HepG2 (cell line): ENCODE data around the gene PLD6. TPM values are rescaled to one million over a fixed set of nuclear protein-coding genes. Genes with fewer than 3 reads are reported as not detected.

ENCODE experiments used
- AKNA ChIP-seq: sonication (generic); formaldehyde crosslinking; IDR thresholded peaks from 2 replicates; pipeline ENCODE4 v1.4.0; 2020; ENCODE audit warnings: missing genetic modification reagents, borderline replicate concordance
- BRCA1 ChIP-seq: sonication (generic); formaldehyde crosslinking; IDR thresholded peaks from 2 replicates; pipeline ENCODE4 v1.4.0; 2020; ENCODE audit warnings: missing genetic modification reagents
- CENPX ChIP-seq: sonication (generic); formaldehyde crosslinking; IDR thresholded peaks from 2 replicates; pipeline ENCODE4 v1.9.0; 2021; ENCODE audit warnings: mild to moderate bottlenecking, missing genetic modification reagents, moderate library complexity
- E2F5 ChIP-seq: sonication (generic); formaldehyde crosslinking; conservative IDR thresholded peaks from 2 replicates; pipeline ENCODE4 v1.4.0; 2020; ENCODE audit warnings: missing genetic modification reagents
- GZF1 ChIP-seq: sonication (generic); formaldehyde crosslinking; IDR thresholded peaks from 2 replicates; pipeline ENCODE4 v1.5.1; 2020; ENCODE audit warnings: mild to moderate bottlenecking, missing genetic modification reagents
- HNF4G ChIP-seq, 2 experiments: sonication (generic) in 1 of 2; formaldehyde crosslinking in 1 of 2; IDR thresholded peaks; 2 replicates each; pipeline versions ENCODE4 v1.4.0 to v1.6.1; 2011 to 2020; ENCODE audit warnings: borderline replicate concordance in 2 of 2, low read depth in 2 of 2, mild to moderate bottlenecking in 2 of 2, low read length in 1 of 2, missing genetic modification reagents in 1 of 2, moderate library complexity in 1 of 2
- KDM6A ChIP-seq: IDR thresholded peaks from 2 replicates; pipeline ENCODE4 v1.6.1; 2016; ENCODE audit warnings: low read depth
- NR2F1 ChIP-seq, 2 experiments: fragments of 450-650 bp in 1 of 2; formaldehyde crosslinking in 1 of 2; IDR thresholded peaks; 2 replicates each; pipeline versions ENCODE4 v1.5.0 to v1.6.1; 2016 to 2020; ENCODE audit warnings: mild to moderate bottlenecking in 1 of 2, missing compliant biosample characterization in 1 of 2, missing genetic modification reagents in 1 of 2, moderate library complexity in 1 of 2
- SIX4 ChIP-seq: sonication (generic); formaldehyde crosslinking; IDR thresholded peaks from 2 replicates; pipeline ENCODE4 v1.4.0; 2020; ENCODE audit warnings: missing genetic modification reagents
- SKI ChIP-seq: fragments of 450-650 bp; IDR thresholded peaks from one replicate; pipeline ENCODE4 v1.6.1; 2018; ENCODE audit warnings: mild to moderate bottlenecking; ENCODE audit not compliant: partially characterized antibody
- SSRP1 ChIP-seq: IDR thresholded peaks from 2 replicates; pipeline ENCODE4 v1.6.1; 2016; ENCODE audit warnings: control low read depth
- STAG1 ChIP-seq: sonication (generic); formaldehyde crosslinking; IDR thresholded peaks from 2 replicates; pipeline ENCODE4 v1.4.0; 2020; ENCODE audit warnings: missing genetic modification reagents
- TAF15 ChIP-seq: fragments of 200-400 bp; formaldehyde crosslinking; IDR thresholded peaks from one replicate; pipeline ENCODE4 v1.6.1; 2018; ENCODE audit warnings: mild to moderate bottlenecking, low read depth, low read length; ENCODE audit not compliant: poor library complexity, severe bottlenecking
- TARDBP ChIP-seq: sonication (generic); formaldehyde crosslinking; IDR thresholded peaks from 2 replicates; pipeline ENCODE4 v1.8.0; 2022; ENCODE audit warnings: mild to moderate bottlenecking, missing genetic modification reagents
- ZBTB3 ChIP-seq: sonication (generic); formaldehyde crosslinking; IDR thresholded peaks from 2 replicates; pipeline ENCODE4 v1.4.0; 2020; ENCODE audit warnings: low read depth, mild to moderate bottlenecking, moderate library complexity, missing genetic modification reagents, borderline replicate concordance
- ZBTB42 ChIP-seq: sonication (generic); formaldehyde crosslinking; IDR thresholded peaks from 2 replicates; pipeline ENCODE4 v1.5.0; 2020; ENCODE audit warnings: mild to moderate bottlenecking, missing genetic modification reagents
- ZNF12 ChIP-seq: sonication (generic); formaldehyde crosslinking; IDR thresholded peaks from 2 replicates; pipeline ENCODE4 v1.5.0; 2020; ENCODE audit warnings: missing genetic modification reagents
- ZNF251 ChIP-seq: sonication (generic); formaldehyde crosslinking; IDR thresholded peaks from 2 replicates; pipeline ENCODE4 v1.9.0; 2021; ENCODE audit warnings: mild to moderate bottlenecking, missing genetic modification reagents
- ZNF720 ChIP-seq: sonication (generic); formaldehyde crosslinking; IDR thresholded peaks from 2 replicates; pipeline ENCODE4 v1.4.0; 2020; ENCODE audit warnings: missing genetic modification reagents
- ZNF777 ChIP-seq: sonication (generic); formaldehyde crosslinking; IDR thresholded peaks from 2 replicates; pipeline ENCODE4 v1.4.0; 2020; ENCODE audit warnings: missing genetic modification reagents
- ZNF790 ChIP-seq: sonication (generic); formaldehyde crosslinking; IDR thresholded peaks from 2 replicates; pipeline ENCODE4 v1.8.0; 2022; ENCODE audit warnings: missing genetic modification reagents, mild to moderate bottlenecking, borderline replicate concordance
- polyA plus RNA-seq, 8 experiments: library from polyadenylated mRNA; depleted of rRNA in 3 of 8; stranded (reverse) in 7 of 8; unstranded in 1 of 8; fragments of >200 nt; fragmentation: Illumina TruSeq in 4 of 8; extraction: Trizol in 4 of 8; gene quantifications; 2 replicates each; pipeline versions ENCODE4 v1.2.1 to v1.2.3, GENCODE V29; 2011 to 2016; ENCODE audit warnings: low read depth in 4 of 8, missing spikeins in 1 of 8, mixed read lengths in 1 of 8; ENCODE audit not compliant: insufficient read depth in 1 of 8
- total RNA-seq, 5 experiments: library from RNA; depleted of rRNA; stranded (reverse); fragments of >200 nt; fragmentation: Illumina TruSeq; extraction: Trizol; gene quantifications; 2 replicates each; pipeline ENCODE4 v1.2.3, GENCODE V29; 2016; ENCODE audit warnings: low read depth in 1 of 5

Gene PLD6
- total and polyA plus RNA-seq, 2 of the 13 experiments (the other 11 are each of a cell fraction or from before 2014, with no cell fraction given): 5.2 to 11.4 TPM

GRCh38 chr17:17237026-17237799 is 31.1 kb upstream of the PLD6 start, which contains the start of gene FLCN (continued):
- TF ChIP-seq ZNF777 (CRISPR knock-in tag): 0 out of 2 replicates have a peak, but pooled peaks have one; percentile 50
- no peak for TF ChIP-seq BRCA1 (CRISPR knock-in tag)
- no peak; the same call in 1 of the 2 replicates for TF ChIP-seq ZBTB42 (CRISPR knock-in tag)
- no peak for TF ChIP-seq NR2F1 (CRISPR knock-in tag; IDR thresholded peaks at IDR 0.05)
- TF ChIP-seq TARDBP: peak; percentile 51
- 0 out of 2 replicates have a peak, but pooled peaks have one; percentile 46 for TF ChIP-seq E2F5 (CRISPR knock-in tag)
- no peak for TF ChIP-seq ZNF790 (CRISPR knock-in tag)
- TF ChIP-seq CENPX (CRISPR knock-in tag): no peak
- TF ChIP-seq ZNF251 (CRISPR knock-in tag): no peak
- TF ChIP-seq SKI: no peak
- TF ChIP-seq ZBTB3 (CRISPR knock-in tag): 0 out of 2 replicates have a peak, but pooled peaks have one; percentile 25
- no peak for TF ChIP-seq ZNF720 (CRISPR knock-in tag)
- TF ChIP-seq KDM6A (CRISPR knock-in tag): no peak
- no peak for TF ChIP-seq STAG1 (CRISPR knock-in tag)
- no peak for TF ChIP-seq TAF15
- peak; percentile 34; the same call in 1 of the 2 replicates for TF ChIP-seq ZNF12 (CRISPR knock-in tag)
- TF ChIP-seq AKNA (CRISPR knock-in tag): no peak
- no peak for TF ChIP-seq SIX4 (CRISPR knock-in tag)
- TF ChIP-seq GZF1 (CRISPR knock-in tag): no peak
- TF ChIP-seq SSRP1 (CRISPR knock-in tag): no peak
- TF ChIP-seq HNF4G (IDR thresholded peaks at IDR 0.05; ENCODE audit: borderline replicate concordance, low read depth, low read length): no peak
- no peak for TF ChIP-seq HNF4G (CRISPR knock-in tag; IDR thresholded peaks at IDR 0.05; ENCODE audit: borderline replicate concordance, low read depth)
